ENCODE results near the gene SRXN1.

- no peak for TF ChIP-seq CTCF (IDR thresholded peaks at IDR 0.05)
- no peak for TF ChIP-seq POLR2A (IDR thresholded peaks at IDR 0.05)
Measured at GRCh38 chr20:625360-625932, 27.6 kb downstream of the SRXN1 start.
